ENCODE results near the gene LARP4B. TPM values are rescaled to one million over a fixed set of nuclear protein-coding genes. Genes with fewer than 3 reads are reported as not detected.
"Not testable (repeated sequence)": the region's sequence is repeated elsewhere in the genome, so short reads cannot be mapped to it uniquely, and the experiment has no call there.

LARP4B gene
- total RNA-seq, 2 experiments from 2014 or later = 98.1 to 99.8 TPM

DNA sequence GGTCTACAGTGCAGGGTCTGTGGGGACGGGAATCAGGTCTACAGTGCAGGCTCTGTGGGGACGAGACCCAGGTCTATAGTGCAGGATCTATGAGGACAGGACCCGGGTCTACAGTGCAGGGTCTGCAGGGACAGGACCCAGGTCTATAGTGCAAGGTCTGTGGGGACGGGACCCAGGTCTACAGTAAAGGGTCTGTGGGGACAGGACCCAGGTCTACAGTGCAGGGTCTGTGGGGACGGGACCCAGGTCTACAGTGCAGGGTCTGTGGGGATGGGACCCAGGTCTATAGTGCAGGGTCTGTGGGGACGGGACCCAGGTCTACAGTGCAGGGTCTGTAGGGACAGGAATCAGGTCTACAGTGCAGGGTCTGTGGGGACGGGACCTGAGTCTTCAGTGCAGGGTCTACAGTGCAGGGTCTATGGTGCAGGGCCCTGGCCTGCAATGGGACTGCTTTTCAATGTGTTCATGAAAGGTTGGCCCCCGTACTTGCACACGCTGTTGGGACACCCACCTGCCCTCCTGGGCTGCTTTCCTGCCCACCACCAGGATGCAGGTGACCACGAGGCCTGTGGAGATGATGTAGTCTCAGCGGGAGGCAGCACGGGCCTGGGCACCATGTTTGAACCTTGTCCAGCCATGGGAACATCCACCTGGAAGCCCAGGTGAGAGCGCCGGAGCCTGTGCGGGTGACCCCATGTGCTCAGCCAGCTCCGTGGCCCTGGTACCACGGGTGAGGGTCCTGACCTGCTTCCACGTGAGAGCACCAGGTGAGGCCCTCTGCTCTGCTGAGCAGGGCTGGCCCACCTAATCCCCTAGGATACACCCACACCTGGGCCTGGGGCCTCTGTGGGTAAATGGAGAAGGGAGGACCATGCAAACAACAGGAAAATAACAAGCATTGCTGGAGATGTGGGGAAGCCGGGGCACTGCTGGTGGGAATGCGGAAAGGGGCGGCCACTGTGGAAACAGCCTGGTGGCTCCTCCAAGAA is 150.7 kb downstream of the LARP4B start:
- POLR2A ChIA-PET = no interaction called here
- Mint-ChIP-seq H3K4me3 (no peak overlapping the region), H3K27ac (no peak overlapping the region), H3K4me1 (no peaks in the 10 kb centered on the region), H3K36me3 (no peaks in the 10 kb centered on the region), H3K9me3 (no peaks in the 10 kb centered on the region), H3K27me3 (peaks cover 4% of the 10 kb centered on the region)
- DNase-seq (no peak), ATAC-seq (ENCODE audit: low read depth) (no peak)

DNA sequence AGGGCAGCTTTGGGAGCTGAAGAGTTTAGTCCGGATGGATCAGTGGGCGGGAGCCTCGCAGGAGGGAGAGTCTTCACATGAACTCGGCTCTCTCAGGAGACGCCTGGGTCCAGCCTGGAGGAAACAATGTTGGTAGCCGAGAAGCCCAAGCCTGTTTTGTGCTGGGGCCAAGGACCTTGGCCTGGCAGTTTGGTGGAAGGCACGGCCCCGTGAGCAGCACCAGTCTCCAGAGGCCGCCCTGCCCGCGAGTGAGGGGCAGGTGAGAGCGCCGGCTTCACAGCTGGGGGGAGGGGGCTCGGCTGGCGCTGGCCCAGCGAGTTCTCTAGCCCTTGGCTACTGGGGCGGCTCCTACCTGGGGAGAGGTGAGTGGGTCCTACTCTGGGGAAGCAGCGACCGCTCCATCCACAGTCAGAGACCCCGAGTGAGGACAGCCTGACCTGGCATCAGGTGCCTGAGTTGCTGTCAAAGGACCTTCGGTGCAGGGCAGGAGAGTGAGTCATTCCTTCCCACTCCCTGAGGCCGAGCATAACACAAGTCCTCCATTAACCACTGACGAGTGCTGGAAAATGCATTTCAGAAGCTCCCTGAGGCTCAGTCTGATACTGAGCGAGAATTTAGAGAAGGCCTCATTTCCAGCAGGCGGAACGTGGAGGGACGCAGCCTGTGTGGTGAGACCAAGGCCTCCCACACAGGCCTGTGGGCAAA is 152.7 kb downstream of the LARP4B start:
- no peaks in the 10 kb centered on the region for H3K9me3 Mint-ChIP-seq
- H3K4me3 Mint-ChIP-seq = no peak overlapping the region
- POLR2A ChIA-PET = no interaction called here
- H3K36me3 Mint-ChIP-seq = no peaks in the 10 kb centered on the region
- H3K27ac Mint-ChIP-seq = no peak overlapping the region
- peaks cover 3% of the 10 kb centered on the region for H3K27me3 Mint-ChIP-seq
- no peaks in the 10 kb centered on the region for H3K4me1 Mint-ChIP-seq
- DNase-seq = no peak
- ATAC-seq (ENCODE audit: low read depth) = no peak

DNA sequence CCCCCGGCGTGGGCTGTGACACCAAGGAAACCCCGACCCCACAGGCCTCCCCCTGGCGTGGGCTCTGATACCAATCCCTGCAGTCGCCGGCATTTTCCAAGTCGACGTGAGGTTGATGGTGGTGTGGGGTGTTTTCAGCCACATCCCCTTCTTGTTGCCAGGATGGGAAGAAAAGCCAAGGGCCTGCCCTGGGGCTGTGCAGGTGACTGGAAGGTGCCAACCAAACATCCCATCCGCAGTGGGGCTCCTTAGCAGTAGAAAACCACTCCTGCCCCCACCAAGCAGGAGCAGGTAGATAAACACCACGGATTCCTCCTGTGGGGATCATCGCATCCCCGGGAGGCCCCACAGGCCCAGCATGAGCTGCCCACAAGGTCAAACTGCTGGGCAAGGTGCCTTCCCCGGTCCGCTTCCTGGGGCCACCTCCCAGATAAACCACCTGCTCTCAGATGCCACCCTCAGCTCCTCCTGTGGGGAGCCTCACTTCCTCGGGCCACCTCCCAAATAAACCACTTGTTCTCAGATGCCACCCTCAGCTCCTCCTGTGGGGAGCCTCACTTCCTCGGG is 153.5 kb downstream of the LARP4B start:
- Mint-ChIP-seq H3K4me1 (no peaks in the 10 kb centered on the region), H3K4me3 (no peak overlapping the region), H3K27ac (no peak overlapping the region), H3K27me3 (peaks cover 3% of the 10 kb centered on the region), H3K9me3 (no peaks in the 10 kb centered on the region), H3K36me3 (no peaks in the 10 kb centered on the region)
- no peak for ATAC-seq (ENCODE audit: low read depth)
- DNase-seq = no peak
- POLR2A ChIA-PET = no interaction called here

DNA sequence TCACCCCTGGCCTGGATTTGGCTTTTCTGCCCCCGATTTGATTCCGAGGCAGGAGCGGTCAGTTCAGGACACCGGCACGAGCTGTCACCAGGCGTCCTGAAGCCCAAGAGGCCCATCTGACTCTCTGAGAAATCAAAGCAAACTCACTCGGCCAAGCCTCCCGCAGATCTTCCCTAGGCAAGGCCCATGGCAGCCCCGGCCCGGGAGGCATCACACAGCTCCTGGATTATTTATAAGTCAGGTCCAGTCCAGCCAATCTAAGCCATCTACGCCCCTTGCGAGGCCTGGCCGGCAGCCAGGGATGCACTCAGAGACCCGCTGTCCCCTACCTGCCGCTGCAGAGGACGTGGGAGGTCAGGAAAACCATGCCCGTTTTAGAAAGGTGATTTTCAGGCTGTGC is 154.7 kb downstream of the LARP4B start:
- Mint-ChIP-seq H3K36me3 (no peaks in the 10 kb centered on the region), H3K4me3 (no peak overlapping the region), H3K27ac (no peak overlapping the region), H3K9me3 (no peaks in the 10 kb centered on the region), H3K27me3 (no peaks in the 10 kb centered on the region), H3K4me1 (no peaks in the 10 kb centered on the region)
- no peak for DNase-seq
- no peak for ATAC-seq (ENCODE audit: low read depth)
- POLR2A ChIA-PET = no interaction called here

DNA sequence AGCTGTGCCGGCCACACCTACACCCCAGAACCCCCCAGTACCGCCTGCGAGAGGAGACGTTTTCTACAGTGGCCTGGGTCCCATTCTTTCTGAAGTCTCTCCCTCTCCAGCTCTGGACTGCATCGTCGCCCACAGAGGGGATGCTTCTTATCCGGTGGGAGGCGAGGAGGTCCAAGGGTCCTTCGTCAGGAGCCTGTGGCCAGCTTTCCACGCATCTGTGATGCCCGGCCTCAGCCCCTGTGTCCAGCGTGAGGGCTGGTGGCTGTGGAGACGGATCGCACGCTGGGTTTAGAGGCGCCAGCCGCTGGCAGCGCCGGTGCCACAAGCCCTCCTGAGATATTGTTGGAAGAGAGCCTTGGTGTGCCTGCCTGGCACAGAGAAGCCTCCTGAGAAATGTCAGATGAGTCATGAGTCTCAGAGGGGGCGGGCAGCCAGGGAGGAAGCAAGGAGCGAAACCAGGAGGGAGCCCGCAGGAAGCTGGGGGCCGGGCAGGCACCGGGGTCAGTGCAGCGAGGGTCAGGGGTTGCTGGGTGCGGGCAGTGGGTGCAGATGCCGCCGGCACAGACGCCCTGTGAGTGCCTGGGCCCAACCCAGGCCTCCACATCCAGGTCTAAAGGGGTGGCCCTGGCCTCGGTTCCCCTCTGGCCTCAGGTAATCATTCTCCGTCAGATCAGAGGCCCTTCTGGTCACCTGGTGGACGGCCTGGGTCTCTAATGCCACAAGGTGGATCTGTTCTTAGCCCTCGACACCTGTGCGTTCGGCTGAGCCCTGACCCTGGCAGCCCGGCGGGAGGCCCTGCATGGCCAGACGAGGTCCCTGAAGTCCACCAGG is 156.0 kb downstream of the LARP4B start:
- Mint-ChIP-seq H3K4me1 (no peaks in the 10 kb centered on the region), H3K27ac (no peak overlapping the region), H3K36me3 (no peaks in the 10 kb centered on the region), H3K9me3 (no peaks in the 10 kb centered on the region), H3K27me3 (no peaks in the 10 kb centered on the region), H3K4me3 (no peak overlapping the region)
- no peak for DNase-seq
- ATAC-seq (ENCODE audit: low read depth) = no peak
- POLR2A ChIA-PET = no interaction called here

DNA sequence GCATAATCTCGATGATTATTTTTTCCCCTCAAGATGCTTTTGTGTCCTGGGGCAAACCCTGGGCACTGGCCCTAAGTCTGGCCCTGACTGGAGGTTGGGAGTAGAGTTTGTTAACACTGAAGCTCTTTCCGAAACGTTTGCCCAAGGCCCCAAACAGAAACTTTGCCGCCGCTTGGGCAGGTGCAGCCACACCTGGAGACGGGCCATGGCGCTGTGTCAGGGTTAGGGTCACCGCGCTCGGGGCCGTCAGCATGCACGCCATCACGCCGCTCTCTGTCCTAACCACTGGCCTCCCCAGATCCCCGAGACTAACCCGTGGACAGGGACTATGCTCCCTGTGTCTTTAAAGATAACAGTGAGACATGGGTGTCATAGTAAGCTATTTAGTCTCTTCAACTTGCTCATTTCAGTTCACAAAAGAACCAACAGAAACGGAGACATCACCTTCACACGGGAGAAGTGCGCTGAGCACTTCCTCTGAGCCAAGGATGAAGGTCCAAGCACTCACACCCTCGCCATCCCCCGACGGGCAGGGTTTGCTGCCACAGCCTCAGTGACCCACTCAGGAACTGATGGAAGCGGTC is 156.8 kb downstream of the LARP4B start:
- Mint-ChIP-seq H3K27me3 (no peaks in the 10 kb centered on the region), H3K9me3 (no peaks in the 10 kb centered on the region), H3K4me1 (no peaks in the 10 kb centered on the region), H3K4me3 (no peak overlapping the region), H3K36me3 (no peaks in the 10 kb centered on the region), H3K27ac (no peak overlapping the region)
- POLR2A ChIA-PET = no interaction called here
- DNase-seq (no peak), ATAC-seq (ENCODE audit: low read depth) (no peak)

DNA sequence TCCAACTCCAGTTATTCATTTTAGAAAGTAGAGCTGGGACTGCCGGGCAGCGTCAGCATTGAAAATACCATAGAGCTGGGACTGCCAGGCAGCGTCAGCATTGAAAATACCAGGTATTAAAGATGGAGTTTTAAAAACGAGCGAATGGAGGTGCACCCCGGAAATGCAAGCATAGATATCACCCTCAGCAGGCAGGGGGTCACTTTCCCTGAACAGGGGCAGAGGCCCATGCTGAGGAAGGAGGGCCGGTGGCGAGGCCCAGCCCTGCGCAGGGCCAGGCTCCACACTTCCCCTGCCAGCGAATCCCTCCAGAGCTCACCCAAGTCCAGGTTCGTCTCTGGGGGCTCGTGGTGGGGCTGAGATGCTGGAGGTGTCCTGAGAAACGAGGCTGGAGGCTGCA is 157.3 kb downstream of the LARP4B start:
- Mint-ChIP-seq H3K9me3 (no peaks in the 10 kb centered on the region), H3K36me3 (no peaks in the 10 kb centered on the region)
- no peak for ATAC-seq (ENCODE audit: low read depth)

DNA sequence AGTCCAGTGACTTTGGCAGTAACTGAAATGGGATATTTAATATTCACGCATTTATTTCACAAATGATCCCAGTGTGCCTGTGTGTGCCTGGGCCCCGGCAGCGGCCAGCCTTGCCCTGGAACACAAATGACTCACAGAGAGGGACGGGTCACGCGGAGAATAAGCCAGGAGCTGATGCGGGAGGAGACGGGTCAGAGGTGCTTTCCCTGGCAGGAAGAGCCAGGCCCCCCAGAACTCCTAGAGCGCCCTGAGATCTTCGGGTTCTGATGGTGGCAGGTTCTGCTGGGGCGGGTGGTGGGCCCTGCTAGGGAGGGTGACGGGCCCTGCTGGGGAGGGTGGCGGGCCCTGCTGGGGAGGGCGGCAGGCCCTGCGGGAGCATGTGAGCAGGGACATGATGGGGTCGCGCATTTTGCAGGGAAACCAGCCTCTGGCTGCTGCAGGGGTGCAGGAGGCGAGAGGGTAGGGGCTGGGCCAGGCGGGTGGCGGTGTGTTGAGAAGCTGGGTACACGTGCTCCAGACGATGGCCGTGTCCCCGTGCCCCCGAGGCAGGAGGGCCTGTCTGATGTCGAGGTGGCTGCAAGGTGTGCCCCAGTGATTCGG is 157.8 kb downstream of the LARP4B start:
- no peak overlapping the region for H3K27ac Mint-ChIP-seq
- H3K36me3 Mint-ChIP-seq = no peaks in the 10 kb centered on the region
- H3K4me3 Mint-ChIP-seq = no peak overlapping the region
- POLR2A ChIA-PET = no interaction called here
- H3K27me3 Mint-ChIP-seq = no peaks in the 10 kb centered on the region
- DNase-seq (no peak), ATAC-seq (ENCODE audit: low read depth) (no peak)
- no peaks in the 10 kb centered on the region for H3K4me1 Mint-ChIP-seq
- peaks cover 2% of the 10 kb centered on the region for H3K9me3 Mint-ChIP-seq

More for the DNA sequence above, 157.3 kb downstream of the LARP4B start:
- no peaks in the 10 kb centered on the region for H3K27me3 Mint-ChIP-seq
- no peaks in the 10 kb centered on the region for H3K4me1 Mint-ChIP-seq
- POLR2A ChIA-PET = no interaction called here
- H3K4me3 Mint-ChIP-seq = no peak overlapping the region
- no peak overlapping the region for H3K27ac Mint-ChIP-seq
- no peak for DNase-seq

DNA sequence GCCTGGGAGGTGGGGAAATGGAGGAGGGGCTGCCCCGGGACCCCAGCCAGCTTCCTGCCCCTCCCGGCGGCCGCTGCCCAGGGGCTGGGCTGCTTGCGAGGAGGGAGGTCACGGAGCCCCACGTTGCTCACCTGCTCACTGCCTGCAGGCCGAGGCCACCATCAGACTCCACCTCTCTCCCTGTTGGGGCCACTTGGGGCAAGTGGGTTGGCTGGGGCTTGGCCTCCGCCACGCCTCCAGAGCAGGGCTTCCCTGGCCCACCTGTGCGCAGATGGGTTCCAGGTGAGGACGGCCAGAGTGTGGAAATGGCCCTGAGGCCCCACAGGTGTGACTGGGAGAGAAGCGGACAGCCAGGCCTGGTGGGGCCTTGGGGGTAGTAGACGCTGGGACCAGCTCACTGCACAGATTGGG is 159.3 kb downstream of the LARP4B start:
- Mint-ChIP-seq H3K9me3 (peaks cover 2% of the 10 kb centered on the region), H3K27me3 (no peaks in the 10 kb centered on the region), H3K27ac (no peak overlapping the region), H3K4me1 (no peaks in the 10 kb centered on the region), H3K4me3 (no peak overlapping the region), H3K36me3 (no peaks in the 10 kb centered on the region)
- DNase-seq (no peak), ATAC-seq (ENCODE audit: low read depth) (no peak)
- POLR2A ChIA-PET = no interaction called here

DNA sequence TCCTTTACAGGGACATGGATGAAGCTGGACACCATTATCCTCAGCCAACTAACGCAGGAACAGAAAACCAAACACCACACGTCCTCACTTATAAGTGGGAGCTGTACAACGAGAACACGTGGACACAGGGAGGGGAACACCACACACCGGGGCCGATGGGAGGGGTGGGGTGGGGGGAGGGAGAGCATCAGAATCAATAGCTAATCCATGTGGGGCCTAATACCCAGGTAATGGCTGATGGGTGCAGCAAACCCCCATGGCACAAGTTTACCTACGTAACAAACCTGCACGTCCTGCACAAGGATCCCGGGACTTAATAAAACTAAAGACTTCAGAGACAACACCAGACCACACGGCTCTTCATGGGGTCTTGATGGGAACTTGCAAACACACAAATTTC is 159.9 kb downstream of the LARP4B start:
- Mint-ChIP-seq H3K27ac (no peak overlapping the region), H3K27me3 (no peaks in the 10 kb centered on the region), H3K4me3 (no peak overlapping the region), H3K9me3 (peaks cover 2% of the 10 kb centered on the region), H3K36me3 (no peaks in the 10 kb centered on the region), H3K4me1 (no peaks in the 10 kb centered on the region)
- POLR2A ChIA-PET = no interaction called here
- DNase-seq (no peak), ATAC-seq (ENCODE audit: low read depth) (no peak)

DNA sequence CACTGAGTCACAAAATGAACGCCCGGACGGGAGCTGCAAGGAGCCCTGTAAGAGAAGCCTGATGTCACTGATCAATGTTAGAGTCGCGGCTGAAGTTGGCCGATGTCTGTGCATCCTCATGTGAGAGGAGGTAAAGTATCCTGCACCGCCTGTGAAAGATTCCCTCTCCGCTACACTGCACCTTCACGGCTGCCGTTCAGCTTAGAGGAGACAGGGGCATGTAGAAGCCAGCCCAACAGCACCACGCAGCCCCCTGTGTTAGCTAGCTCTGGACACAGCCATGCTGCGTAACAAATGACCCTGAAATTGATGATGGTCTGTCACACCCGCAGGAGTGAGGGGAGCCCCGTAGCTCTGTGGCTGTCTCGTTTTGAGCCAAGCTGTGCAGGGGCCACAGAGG is 160.5 kb downstream of the LARP4B start:
- POLR2A ChIA-PET = no interaction called here
- H3K27me3 Mint-ChIP-seq = no peaks in the 10 kb centered on the region

DNA sequence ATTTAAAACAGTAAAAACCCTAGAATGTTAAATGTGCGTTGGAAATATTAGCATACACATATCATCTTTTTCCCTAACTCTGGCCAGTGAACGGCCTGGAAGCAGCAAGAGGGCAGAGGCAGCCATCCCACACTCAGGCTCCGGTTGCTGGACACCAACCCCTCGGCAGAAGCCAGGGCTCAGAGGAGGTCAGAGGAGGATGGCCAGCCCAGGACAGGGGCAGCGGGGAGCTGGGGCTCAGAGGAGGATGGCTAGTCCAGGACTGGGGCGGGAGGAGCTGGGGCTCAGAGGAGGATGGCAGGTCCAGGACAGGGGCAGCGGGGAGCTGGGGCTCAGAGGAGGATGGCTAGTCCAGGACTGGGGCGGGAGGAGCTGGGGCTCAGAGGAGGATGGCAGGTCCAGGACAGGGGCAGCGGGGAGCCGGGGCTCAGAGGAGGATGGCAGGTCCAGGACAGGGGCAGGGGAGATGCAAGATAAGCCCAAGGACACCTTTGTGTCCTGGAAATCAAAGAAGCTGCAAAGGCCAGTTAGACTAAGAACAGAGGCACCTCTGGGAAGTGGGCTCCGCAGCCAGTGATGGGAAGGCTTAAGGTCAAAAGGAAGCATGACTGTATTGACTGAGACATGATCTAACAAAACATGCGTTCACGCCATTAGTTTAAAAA is 161.3 kb downstream of the LARP4B start:
- H3K4me3 Mint-ChIP-seq; H3K27me3 Mint-ChIP-seq; H3K4me1 Mint-ChIP-seq; H3K36me3 Mint-ChIP-seq; DNase-seq; H3K27ac Mint-ChIP-seq; POLR2A ChIA-PET; ATAC-seq (ENCODE audit: low read depth); H3K9me3 Mint-ChIP-seq: not testable (repeated sequence)

More for the DNA sequence above, 160.5 kb downstream of the LARP4B start:
- H3K36me3 Mint-ChIP-seq = no peaks in the 10 kb centered on the region
- no peak overlapping the region for H3K4me3 Mint-ChIP-seq
- ATAC-seq (ENCODE audit: low read depth) (no peak), DNase-seq (no peak)
- H3K4me1 Mint-ChIP-seq = no peaks in the 10 kb centered on the region
- no peak overlapping the region for H3K27ac Mint-ChIP-seq
- peaks cover 3% of the 10 kb centered on the region for H3K9me3 Mint-ChIP-seq

Data from activated naive CD8-positive, alpha-beta T cell treated with anti-CD3 and anti-CD28 coated beads, Interleukin-2, amount 10 ng/mL, durations not matched to agents 7 days and 5 days (primary cell).